ENCODE results near the gene EPB41L4A. TPM values are rescaled to one million over a fixed set of nuclear protein-coding genes. Genes with fewer than 3 reads are reported as not detected.
"Not testable (repeated sequence)": the region's sequence is repeated elsewhere in the genome, so short reads cannot be mapped to it uniquely, and the experiment has no call there.

EPB41L4A gene
- total RNA-seq, 1 donor from 2014 or later = 1.2 TPM

DNA sequence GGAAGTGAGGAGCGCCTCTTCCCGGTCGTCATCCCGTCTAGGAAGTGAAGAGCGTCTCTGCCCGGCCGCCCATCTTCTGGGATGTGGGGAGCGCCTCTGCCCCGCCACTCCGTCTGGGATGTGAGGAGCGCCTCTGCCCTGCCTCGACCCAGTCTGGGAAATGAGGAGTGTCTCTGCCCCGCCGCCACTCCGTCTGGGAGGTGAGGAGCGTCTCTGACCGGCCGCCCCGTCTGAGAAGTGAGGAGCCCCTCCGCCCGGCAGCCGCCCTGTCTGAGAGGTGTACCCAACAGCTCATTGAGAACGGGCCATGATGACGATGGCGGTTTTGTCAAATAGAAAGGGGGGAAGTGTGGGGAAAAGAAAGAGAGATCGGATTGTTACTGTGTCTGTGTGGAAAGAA is 58.3 kb downstream of the EPB41L4A start:
- intact Hi-C loops (cut with micrococcal nuclease) = not testable (repeated sequence)

DNA sequence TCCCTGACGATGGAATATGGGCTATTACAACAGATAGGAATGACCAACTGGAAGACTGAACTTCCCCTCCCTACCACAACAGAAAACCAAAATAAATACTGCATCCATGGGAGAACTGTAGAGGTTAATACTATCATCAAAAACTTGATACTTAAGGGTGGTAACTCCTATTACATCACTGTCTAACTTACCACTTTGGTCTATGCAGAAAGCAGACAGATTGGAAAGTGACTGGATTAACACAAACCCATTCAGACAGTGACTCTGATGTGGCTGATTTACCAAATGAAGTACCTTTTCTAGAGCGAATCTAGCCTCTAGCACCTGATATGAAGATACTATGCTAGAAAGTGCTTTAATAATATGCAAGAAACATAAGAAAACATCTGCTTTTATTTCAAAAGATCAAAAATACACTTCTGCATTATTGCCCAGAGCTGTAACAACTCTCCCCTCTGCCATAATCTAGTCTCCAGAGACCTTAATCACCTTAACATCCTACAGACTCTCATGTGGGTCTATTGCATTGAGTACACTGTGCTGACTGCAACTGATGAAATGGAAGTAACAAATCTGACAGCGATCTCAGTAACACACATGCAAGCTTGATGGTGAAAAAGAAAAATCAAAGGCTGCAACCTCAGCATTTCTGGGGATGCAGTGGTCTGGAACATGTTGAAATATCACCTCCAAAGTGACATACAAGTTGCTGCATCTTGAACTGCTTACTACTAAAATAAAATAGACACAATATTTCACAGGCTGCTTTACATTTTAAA is 62.7 kb downstream of the EPB41L4A start:
- intact Hi-C loops (cut with micrococcal nuclease) = no loop called here

DNA sequence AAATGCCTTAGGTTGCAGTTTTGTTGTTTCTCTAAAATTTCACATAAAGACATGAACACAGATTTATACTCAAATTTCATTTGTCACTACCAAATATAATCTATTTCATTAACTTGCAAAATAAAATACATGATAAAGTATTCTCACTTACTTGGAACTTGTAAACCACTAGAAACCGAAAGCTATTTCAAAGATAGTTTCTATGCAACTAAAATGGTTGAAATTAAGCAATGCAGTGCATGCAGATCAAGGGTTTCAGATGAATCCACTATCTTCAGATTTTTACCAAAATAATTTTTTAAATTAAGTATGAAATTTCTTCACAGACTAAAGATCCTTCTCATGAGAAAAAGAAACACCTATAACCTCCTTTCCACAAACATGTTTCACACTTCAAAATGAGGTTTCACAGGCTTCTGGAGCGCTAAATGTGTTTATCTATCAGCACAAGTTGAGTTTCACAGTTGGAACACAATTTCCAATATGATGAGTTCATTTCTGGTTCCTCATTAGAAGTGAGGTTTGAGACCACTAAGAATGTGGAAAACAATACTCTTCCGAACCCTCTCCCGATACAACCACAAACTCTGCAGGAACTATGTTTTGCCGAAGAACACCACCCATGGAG is 63.9 kb downstream of the EPB41L4A start:
- intact Hi-C loops (cut with micrococcal nuclease) = no loop called here

DNA sequence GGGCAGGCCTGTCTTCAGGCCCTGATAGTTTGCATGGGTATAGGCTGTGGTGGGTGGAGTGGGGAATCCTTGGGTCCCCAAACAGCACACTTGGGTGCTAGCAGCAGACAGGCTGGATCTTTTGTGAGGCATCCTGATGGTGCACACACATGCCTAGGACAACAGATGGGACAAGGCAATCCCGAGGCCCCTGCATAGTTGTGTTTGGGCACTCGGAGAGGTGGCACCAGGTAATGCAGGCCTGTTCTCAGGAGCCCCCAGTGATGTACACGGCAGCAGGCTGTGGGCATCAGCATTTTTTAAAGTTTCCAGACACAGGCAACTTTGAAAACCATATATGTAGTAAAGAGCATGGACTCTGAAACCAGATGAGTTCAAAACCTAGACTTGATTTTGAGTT is 65.4 kb downstream of the EPB41L4A start:
- intact Hi-C loops (cut with micrococcal nuclease) = no loop called here

DNA sequence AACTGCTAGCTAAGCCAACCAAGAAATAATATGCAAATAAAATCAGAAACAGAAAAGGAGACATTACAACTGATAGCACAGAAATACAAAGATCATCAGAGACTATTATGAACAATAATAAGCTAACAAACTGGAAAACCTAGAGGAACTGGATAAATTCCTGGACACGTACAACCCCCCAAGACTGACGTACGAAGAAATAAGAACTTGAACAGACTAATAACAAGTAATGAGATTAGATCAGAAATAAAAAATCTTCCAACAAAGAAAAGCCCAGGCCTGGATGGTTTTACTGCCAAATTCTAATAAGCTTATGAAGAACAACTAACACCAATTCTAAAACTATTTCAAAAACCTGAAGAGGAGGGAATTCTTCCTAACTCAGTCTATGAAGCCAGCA is 67.9 kb downstream of the EPB41L4A start:
- intact Hi-C loops (cut with micrococcal nuclease) = no loop called here

DNA sequence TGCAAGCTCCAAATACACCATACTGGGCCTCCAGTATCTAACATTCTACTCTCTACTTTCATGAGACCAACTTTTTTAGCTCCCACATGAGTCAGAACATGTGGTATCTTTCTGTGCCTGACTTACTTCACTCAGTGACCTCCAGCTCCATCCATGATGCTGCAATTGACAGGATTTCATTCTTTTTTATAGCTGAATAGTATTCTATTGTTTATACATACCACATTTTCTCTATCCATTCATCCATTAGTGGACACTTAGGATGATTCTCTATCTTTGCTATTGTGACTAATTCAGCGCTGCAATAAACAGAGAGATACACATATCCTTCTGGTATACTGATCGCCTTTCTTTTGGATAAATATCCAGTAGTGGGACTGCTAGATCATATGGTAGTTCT is 68.5 kb downstream of the EPB41L4A start:
- intact Hi-C loops (cut with micrococcal nuclease) = no loop called here

DNA sequence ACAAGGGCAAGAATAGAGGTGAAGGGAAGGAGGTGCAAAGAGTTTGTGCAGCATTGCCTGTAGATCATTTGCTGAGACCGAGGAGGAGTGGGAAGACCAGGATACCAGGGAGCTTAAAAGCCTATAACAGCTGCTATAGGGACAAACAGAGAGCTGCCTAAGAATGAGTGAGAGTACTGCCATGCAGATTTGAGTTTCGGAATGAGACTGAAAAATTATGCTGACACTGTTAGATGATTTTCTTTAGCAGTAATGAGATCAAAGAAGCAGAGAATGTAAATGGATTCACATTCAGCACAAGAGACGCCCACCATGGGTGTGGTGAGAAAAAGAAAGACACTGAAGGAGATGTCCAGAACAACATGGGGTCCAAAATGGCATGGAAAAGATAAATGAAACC is 69.7 kb downstream of the EPB41L4A start:
- intact Hi-C loops (cut with micrococcal nuclease) = no loop called here

DNA sequence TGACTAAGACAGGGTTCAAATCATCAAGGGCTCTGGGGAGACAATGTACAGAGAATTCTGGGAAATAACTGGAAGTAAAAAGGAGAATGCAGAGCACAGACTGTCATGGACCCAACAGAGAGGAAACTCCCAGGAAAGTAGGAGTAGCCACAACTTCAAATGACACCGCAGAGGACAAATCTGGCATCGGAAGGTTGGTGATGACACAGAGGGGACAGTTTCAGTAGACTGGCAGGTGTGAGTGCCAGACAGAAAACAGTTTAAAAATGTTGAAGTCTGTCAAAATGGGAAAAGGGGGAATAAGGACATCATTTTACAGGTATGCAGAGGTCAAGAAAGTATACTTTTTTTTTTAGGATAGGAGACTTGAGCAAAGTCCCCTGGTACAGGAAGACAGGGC is 70.2 kb downstream of the EPB41L4A start:
- intact Hi-C loops (cut with micrococcal nuclease) = no loop called here

DNA sequence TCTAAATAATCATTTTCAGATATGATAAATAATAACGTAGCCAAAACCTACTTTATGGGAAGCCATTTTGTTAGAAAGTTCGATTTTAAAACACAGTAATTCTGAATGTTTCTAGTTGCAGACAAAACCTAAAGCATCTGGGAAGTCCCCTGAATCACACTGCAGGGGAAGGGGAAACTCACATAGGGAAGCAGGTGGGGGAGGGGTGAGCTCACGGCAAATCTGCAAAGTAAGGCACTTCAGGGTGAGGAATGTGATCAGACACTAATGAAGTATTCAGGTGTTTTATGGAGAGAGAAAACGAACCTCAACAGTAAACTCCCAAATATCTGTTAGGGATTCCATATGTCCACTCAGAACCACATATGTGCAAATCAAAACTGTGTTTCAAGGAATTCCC is 70.7 kb downstream of the EPB41L4A start:
- intact Hi-C loops (cut with micrococcal nuclease) = no loop called here

DNA sequence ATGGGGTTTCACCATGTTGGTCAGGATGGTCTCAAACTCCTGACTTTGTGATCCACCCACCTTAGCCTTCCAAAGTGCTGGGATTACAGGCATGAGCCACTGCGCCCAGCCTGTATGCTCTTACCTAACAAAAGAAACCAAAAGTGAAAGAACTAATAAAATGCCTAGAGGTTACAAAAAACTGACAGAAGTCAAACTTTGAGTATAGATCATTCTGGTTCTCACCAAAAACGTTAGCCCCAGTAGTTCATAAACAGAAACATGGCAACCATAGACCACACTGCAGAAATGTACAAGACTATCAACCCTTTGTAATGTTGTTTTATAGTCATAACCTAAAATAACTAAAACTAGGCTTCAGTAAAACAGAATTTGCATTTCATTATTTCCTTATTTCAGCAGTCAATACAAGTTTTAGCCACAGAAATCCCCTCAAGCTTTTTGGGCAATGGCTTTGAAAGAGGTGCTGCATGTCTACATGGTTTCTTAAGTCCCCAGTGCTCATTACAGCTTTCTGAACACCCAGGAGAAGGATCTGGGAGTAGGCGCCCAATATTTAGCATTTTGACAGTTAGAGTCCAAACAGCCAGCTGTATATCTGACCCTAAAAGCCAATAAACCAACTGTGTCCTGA is 72.5 kb downstream of the EPB41L4A start:
- intact Hi-C loops (cut with micrococcal nuclease) = no loop called here

DNA sequence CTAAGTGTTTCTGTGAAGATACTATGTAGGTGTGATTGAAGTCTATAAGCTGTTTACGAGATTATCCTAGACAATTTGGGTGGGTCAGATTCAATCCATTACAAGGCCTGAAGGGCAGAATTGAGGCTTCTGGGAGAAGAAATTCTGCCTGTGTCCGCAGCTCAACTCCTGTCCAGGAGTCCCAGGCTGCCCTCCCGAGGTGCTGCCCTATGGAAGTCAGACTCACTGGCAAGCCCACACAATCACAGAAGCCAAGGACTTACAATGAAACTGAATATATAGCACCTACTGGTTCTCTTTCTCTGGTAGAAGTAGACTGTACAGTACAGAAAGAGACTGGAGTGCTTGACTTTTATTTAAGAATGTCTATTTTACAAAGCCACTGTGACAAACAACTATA is 74.5 kb downstream of the EPB41L4A start:
- intact Hi-C loops (cut with micrococcal nuclease) = no loop called here

DNA sequence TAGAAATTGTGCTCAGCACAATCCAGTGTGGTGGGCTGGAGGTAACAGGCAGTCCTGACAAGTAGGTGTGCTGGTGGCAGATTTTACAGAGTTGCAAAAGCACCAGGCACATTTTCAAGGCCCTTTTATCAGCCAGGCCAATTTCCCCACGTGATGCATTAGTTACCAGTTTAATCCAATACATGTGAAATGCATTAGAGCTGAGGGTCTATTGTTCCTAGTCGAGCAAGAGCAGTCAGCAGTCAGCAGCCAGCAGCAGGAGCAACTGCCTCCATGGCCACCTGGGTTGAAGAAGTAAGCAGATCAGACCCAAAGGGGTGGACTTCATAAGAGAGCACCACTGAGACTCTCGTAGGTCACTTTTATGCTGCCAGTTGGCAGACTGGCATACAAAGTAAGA is 76.7 kb downstream of the EPB41L4A start:
- intact Hi-C loops (cut with micrococcal nuclease) = no loop called here

DNA sequence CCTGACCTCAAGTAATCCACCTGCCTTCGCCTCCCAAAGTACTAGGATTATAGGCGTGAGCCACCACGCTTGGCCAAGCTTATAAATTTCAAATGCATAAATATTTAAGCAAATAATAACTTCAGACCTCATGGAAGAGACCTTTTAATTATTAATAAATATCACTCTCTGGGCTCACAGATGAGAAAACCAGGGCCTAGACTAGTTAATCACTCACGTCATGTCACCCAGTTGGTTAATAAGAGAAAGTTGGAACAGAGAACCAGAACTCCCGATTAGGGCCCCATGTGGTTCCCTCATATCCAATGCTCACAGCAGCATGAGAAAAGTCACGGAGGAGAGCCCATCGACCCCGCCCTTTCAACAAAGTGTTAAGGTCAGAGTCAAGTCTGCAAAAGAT is 79.3 kb downstream of the EPB41L4A start:
- intact Hi-C loops (cut with micrococcal nuclease) = no loop called here

DNA sequence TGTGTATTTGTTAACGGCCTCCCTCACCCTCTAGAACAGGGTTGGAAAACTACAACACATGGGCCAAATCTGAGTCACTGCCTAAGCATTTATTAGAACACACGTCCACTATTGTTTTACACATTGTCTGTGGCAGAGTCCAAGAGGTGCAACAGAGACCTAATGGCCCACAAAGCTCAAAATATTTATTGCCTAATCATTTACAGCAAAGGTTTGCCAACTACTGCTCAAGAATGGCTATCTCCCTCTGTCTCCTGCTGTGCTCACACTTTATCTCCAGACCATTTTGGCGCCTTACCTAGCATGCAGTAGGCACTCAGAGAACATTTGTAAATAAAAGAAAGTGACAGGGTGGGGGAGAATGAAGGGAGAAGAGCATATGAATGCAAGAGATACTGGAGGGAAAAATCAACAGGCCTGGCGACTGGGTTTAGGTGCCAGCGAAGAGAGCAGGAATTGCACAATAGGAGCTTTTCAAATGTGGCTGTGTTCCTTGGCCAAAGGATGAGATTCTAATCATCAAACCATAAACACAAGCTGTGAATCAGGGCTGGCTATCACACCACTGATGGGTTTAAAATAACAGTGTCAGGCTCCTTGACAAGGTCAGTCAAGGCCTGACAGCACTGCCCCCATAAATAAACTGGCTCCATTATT is 80.3 kb downstream of the EPB41L4A start:
- intact Hi-C loops (cut with micrococcal nuclease) = no loop called here

DNA sequence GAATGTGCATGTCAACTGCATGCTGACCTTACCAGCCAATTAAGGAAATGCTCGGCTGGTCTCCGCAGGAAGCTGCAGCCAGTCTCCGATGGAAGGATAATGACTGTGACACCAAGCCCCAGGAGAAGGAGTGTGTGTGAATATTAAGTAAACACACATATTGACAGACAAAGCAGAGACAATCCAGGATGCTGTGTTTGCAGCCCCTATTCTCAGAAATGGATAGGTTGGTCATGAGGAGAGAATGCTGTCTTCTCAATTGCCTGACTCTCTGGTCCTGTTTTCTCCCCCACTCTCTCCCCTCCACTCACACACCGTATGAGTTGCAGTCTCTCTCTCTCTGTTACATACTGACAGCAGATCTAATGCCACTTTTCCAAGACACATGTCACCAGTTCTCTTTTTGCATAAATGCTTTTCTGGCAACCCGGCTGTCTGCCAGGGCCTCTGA is 85.7 kb downstream of the EPB41L4A start:
- intact Hi-C loops (cut with micrococcal nuclease) = no loop called here

DNA sequence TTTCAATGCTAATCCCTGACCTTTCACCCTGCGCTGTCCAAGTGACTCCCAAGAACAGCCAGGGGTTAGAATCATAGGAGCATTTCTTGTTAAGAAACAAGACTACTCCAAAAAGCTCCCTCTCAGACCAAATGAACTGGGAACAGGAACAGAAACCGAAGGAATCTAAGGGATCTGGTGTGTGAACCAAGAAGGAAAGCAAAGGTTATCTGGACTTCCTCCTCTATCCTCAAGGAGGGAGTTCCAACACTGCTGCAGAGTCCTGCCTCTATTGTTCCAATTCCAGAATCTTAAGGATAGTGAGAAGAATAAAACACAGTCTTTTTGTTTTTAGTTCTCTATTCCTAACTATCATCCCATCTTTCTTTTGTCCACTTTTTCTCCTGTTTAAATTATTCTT is 87.2 kb downstream of the EPB41L4A start:
- intact Hi-C loops (cut with micrococcal nuclease) = no loop called here

DNA sequence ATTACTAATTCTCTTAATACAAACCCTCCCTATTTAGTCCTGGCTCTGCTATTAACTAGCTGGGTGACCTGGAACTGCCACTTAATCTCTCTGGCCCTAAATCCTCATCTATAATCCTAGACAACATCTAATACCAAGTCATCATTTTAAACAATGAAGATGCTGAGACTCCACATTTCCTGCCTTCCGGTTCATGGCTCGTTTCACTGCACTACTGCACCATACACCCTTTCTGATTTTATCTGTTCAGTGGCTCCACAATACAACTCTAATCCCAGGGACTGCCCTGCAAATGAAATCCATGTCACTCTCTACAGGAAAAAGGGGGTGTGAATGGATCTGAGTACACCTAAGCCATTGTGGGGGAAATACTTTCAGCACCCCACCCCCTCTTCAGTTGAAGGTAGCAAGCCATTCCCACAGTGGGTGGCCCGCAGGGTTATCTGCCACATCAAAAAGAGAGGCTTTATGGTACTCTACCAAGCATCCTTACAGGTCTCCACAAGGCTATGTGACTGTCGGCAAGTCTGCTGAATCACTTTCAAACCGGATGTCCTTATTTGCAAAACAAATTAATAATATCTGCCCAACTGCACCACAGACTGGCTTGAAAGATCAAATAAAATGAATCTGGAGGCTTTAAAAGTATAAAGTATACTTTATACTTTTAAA is 89.5 kb downstream of the EPB41L4A start:
- intact Hi-C loops (cut with micrococcal nuclease) = no loop called here

DNA sequence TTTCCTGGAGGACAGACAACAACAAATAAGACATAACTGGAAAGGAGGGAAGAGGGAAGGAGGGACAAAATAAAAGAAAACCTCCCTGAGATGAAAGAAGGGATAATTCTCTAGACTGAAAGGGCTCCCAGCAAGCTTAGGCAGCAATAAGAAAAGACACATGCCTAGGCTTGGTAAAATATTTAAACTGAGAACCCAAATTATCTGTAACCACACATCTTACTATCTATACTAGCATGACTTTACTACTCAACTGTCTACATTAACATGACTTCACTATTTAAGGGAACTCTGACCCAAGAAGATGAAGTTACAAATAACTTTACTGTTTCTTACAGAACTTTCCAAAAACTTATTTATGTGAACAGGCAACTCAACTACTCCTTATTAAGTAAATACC is 95.9 kb downstream of the EPB41L4A start:
- intact Hi-C loops (cut with micrococcal nuclease) = no loop called here

DNA sequence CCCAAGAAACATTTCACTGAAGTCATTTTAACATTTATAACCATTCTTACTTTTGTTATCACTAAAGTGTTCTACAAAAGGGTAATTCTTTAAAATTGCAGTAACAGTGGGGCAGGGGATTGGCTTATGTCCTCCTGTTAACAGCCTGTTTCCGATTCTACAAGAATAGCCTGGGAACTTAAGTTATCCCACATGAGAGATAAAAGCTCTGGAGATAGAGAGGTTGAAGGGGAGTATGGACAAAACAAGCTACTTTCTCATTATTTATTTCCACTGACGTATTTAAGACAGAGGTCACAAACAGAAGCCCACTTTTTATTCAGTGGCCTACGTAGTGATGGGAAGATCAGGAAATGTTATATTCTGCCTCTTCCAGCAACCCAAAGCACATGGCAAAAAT is 98.7 kb downstream of the EPB41L4A start:
- intact Hi-C loops (cut with micrococcal nuclease) = no loop called here

DNA sequence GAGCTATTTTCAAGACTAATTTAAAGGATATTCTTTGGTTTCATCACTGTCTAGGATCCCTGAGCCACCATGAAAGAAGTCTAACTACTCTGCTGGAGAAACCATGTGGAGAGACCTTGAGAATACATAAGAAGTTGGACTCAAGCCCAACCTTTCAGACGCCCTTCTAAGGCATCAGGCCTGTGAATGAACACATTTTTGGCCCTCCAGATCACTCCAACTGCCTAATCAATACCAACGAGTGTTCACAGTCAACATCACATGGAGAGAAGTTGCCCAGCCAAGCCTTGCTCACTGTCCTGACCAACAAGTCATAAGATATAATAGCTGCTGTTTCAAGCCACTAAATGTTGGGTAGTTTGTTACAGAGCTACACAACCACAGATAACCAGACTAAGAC is 100.7 kb downstream of the EPB41L4A start:
- intact Hi-C loops (cut with micrococcal nuclease) = no loop called here

DNA sequence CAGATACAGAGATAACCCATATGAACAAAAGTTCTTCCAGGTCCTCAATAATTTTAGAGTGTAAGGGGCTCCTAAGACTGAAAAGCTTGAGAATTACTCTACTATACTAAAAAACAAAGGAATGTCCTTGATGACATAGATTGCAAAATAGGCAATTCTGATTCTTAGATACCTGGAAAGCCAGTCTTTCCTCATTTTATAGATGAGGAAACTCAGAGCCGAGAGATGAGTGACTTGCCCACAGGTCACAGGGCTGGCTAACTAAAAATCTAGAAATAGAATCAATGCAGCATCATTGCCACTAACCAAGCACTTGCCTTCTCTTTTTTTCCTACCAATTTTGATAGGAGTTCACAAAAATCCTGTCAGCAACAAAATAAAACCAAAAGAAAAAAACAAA is 101.2 kb downstream of the EPB41L4A start:
- intact Hi-C loops (cut with micrococcal nuclease) = no loop called here

DNA sequence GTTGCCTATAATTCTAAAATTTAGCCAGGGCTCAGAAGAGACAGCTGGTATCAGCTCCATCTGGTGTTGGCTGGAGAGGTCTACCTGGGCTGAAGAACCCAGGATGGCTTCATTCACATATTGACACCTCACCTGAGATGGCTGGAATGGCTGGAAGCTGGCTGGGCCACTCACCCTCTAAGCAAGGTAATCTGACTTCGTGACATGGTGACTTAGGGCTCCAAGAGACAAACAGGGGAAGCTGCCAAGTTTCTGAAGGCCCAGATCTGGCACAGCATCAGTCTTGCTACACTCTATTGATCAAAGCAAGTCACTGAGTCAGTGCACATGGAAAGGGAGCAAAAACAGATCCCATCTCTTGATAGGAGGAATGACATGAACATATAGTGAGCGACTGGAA is 102.3 kb downstream of the EPB41L4A start:
- intact Hi-C loops (cut with micrococcal nuclease) = no loop called here
